K562 (cell line): Measurements from ENCODE around the gene TGFBR1. TPM values are rescaled to one million over a fixed set of nuclear protein-coding genes. Genes with fewer than 3 reads are reported as not detected.

Experiments
- ARID1B ChIP-seq: fragments of 450-650 bp; IDR thresholded peaks from 2 replicates; pipeline ENCODE4 v1.6.1; 2016; ENCODE audit warnings: antibody characterized with exemption, mild to moderate bottlenecking, inconsistent platforms
- ATF1 ChIP-seq, 2 experiments: fragments of 450-650 bp in 1 of 2; IDR thresholded peaks; 2 replicates each; pipeline ENCODE4 v1.6.1; 2016; ENCODE audit warnings: missing compliant biosample characterization in 1 of 2, missing genetic modification characterization in 1 of 2
- CTBP1 ChIP-seq: fragments of 450-650 bp; IDR thresholded peaks from 2 replicates; pipeline ENCODE4 v1.6.1; 2016; ENCODE audit warnings: borderline replicate concordance
- DNMT1 ChIP-seq: fragments of 450-650 bp; IDR thresholded peaks from 2 replicates; pipeline ENCODE4 v1.6.1; 2016; ENCODE audit warnings: antibody characterized with exemption, mild to moderate bottlenecking
- ESRRA ChIP-seq: fragments of 450-650 bp; IDR thresholded peaks from 2 replicates; pipeline ENCODE4 v1.6.1; 2014; ENCODE audit warnings: low read depth, mild to moderate bottlenecking, moderate library complexity, borderline replicate concordance
- GTF2A2 ChIP-seq: IDR thresholded peaks from 2 replicates; pipeline ENCODE4 v1.6.1; 2016; ENCODE audit warnings: mild to moderate bottlenecking, missing genetic modification characterization, missing compliant biosample characterization
- HIVEP1 ChIP-seq: fragments of 250-450 bp; sonication (Bioruptor Pico); IDR thresholded peaks from 2 replicates; pipeline ENCODE4 v1.4.0; 2020; ENCODE audit warnings: mild to moderate bottlenecking
- IRF2 ChIP-seq: sonication (generic); formaldehyde crosslinking; IDR thresholded peaks from 2 replicates; pipeline ENCODE4 v1.8.1; 2022; ENCODE audit warnings: mild to moderate bottlenecking, missing genetic modification reagents
- KDM4B ChIP-seq, 2 experiments: fragments of 450-650 bp in 1 of 2; sonication (generic) in 1 of 2; IDR thresholded peaks; 2 replicates each; pipeline ENCODE4 v1.6.1; 2016 to 2017; ENCODE audit warnings: borderline replicate concordance in 2 of 2, antibody characterized with exemption in 1 of 2, low read depth in 1 of 2, mild to moderate bottlenecking in 1 of 2
- MXI1 ChIP-seq: IDR thresholded peaks from 2 replicates; pipeline ENCODE4 v1.6.1; 2011; ENCODE audit warnings: low read depth, mild to moderate bottlenecking, improper control_type of control experiment, low read length
- NCOA6 ChIP-seq: fragments of 450-650 bp; IDR thresholded peaks from 2 replicates; pipeline ENCODE4 v1.6.1; 2017; ENCODE audit warnings: mild to moderate bottlenecking
- PHTF2 ChIP-seq: fragments of 250-450 bp; sonication (Bioruptor Pico); IDR thresholded peaks from 2 replicates; pipeline ENCODE4 v1.5.0; 2021; ENCODE audit warnings: mild to moderate bottlenecking
- POLR2AphosphoS5 ChIP-seq: IDR thresholded peaks from 2 replicates; pipeline ENCODE4 v1.6.1; 2011; ENCODE audit warnings: mild to moderate bottlenecking, low read depth, low read length, moderate library complexity; ENCODE audit not compliant: control insufficient read depth, insufficient read depth
- RBBP5 ChIP-seq: fragments of 200-600 bp; sonication (generic); IDR thresholded peaks from 2 replicates; pipeline ENCODE4 v1.6.1; 2012; ENCODE audit warnings: borderline replicate concordance, mild to moderate bottlenecking, low read length, control low read depth, inconsistent platforms; ENCODE audit not compliant: insufficient read depth, poor library complexity, severe bottlenecking
- SPI1 ChIP-seq: IDR thresholded peaks from 2 replicates; pipeline ENCODE4 v1.6.1; 2011; ENCODE audit warnings: low read depth, low read length, control low read depth, borderline replicate concordance
- SRSF1 ChIP-seq: fragments of 200-400 bp; formaldehyde crosslinking; IDR thresholded peaks from 2 replicates; pipeline ENCODE4 v1.6.1; 2017; ENCODE audit warnings: mild to moderate bottlenecking, low read depth, low read length, moderate library complexity
- STAT5B ChIP-seq: fragments of 250-450 bp; sonication (Bioruptor Pico); IDR thresholded peaks from 2 replicates; pipeline ENCODE4 v1.8.0; 2021; ENCODE audit warnings: mild to moderate bottlenecking, inconsistent platforms
- ZNF175 ChIP-seq: fragments of 200-800 bp; sonication (Bioruptor generic); IDR thresholded peaks from 2 replicates; pipeline ENCODE4 v1.6.1; 2016; ENCODE audit warnings: low read depth, mild to moderate bottlenecking, missing genetic modification characterization, missing compliant biosample characterization
- polyA plus RNA-seq, 8 experiments: library from polyadenylated mRNA; depleted of rRNA in 4 of 8; stranded (reverse) in 5 of 8; unstranded in 3 of 8; fragments of >200 nt; fragmentation: Nextera tagmentation in 2 of 8; fragmentation: Illumina TruSeq in 1 of 8; extraction: Ambion mirVana in 2 of 8; extraction: Trizol in 1 of 8; gene quantifications; 2 replicates each; pipeline versions ENCODE4 v1.2.1 to v1.2.3, GENCODE V29; 2011 to 2014; ENCODE audit warnings: inconsistent platforms in 1 of 8, missing spikeins in 1 of 8
- total RNA-seq, 7 experiments: library from RNA; depleted of rRNA in 6 of 7; stranded (reverse); fragments of >200 nt in 6 of 7; fragmentation: Illumina TruSeq in 2 of 7; extraction: Trizol in 2 of 7; gene quantifications; 2 replicates each; pipeline versions ENCODE4 v1.2.1 to v1.2.3, GENCODE V29; 2011 to 2021; ENCODE audit warnings: low replicate concordance in 1 of 7
- TF ChIP-seq, protein P1 (sequence below): fragments of 450-650 bp; formaldehyde crosslinking; IDR thresholded peaks from 2 replicates; pipeline ENCODE4 v1.4.0; 2022; ENCODE audit warnings: missing genetic modification characterization
- TF ChIP-seq, protein P2 (sequence below), 2 experiments: fragments of 450-650 bp in 1 of 2; sonication (generic) in 1 of 2; formaldehyde crosslinking; conservative IDR thresholded peaks; 2 replicates each; pipeline versions ENCODE4 v1.4.0 to v1.8.1; 2020 to 2022; ENCODE audit warnings: mild to moderate bottlenecking in 1 of 2, missing genetic modification reagents in 1 of 2
- TF ChIP-seq, protein P3 (sequence below), 2 experiments: fragments of 250-450 bp in 1 of 2; fragments of 450-650 bp in 1 of 2; sonication (Bioruptor Pico) in 1 of 2; IDR thresholded peaks; 2 replicates each; pipeline versions ENCODE4 v1.6.1 to v1.8.0; 2016 to 2021; ENCODE audit warnings: mild to moderate bottlenecking in 2 of 2, moderate library complexity in 2 of 2, missing compliant biosample characterization in 1 of 2, missing genetic modification characterization in 1 of 2
- TF ChIP-seq, protein P4 (sequence below): fragments of 250-450 bp; sonication (Bioruptor Pico); IDR thresholded peaks from 2 replicates; pipeline ENCODE4 v1.8.0; 2021; ENCODE audit warnings: moderate library complexity, mild to moderate bottlenecking, inconsistent platforms
- TF ChIP-seq, protein P5 (sequence below), 3 experiments: IDR thresholded peaks in 2 of 3; conservative IDR thresholded peaks in 1 of 3; 2 replicates each; pipeline ENCODE4 v1.5.1; 2011 to 2012; ENCODE audit warnings: low read length in 3 of 3, mild to moderate bottlenecking in 3 of 3, control low read depth in 2 of 3, improper control_type of control experiment in 1 of 3, inconsistent platforms in 1 of 3, low read depth in 1 of 3, mixed read lengths in 1 of 3, moderate library complexity in 1 of 3; ENCODE audit not compliant: insufficient read depth in 2 of 3

TGFBR1 gene
- total and polyA plus RNA-seq, 9 of the 15 experiments (the other 6 are each of a cell fraction or from before 2014, with no cell fraction given): 15.5 to 62.4 (median 42.7) TPM

DNA sequence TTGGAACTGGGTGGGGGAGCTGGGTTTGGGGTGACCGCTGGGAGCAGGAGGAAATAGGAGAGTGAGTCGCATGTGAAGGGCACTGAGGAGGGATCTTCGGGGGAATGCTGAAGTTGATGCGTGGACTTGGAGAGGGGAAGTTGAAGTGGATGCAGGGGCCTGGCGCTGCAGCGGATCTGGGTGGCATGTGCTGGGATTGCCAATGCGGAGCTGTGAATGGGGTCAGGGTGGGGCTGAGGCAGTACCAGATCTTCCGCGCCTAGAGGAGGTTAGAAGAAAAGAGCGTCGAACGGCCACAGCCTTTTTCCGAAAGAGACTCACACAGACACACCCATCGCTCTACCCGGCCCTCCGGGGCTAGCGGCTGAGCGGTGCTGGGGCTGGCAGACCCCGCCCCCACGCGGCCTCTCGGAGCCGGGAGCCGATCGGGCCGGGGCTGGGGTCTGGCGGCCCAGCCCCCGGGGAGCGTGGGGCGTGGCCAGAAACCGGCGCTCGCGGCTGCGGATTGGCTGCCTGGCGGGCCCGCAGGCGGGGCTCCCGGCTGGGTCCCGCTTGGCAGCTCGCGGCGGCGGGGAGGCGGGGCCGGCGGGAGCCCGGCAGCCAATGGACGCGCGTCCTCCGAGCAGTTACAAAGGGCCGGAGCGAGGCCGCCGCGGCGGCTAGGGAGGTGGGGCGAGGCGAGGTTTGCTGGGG, at the start of gene TGFBR1 (continued):
- TF ChIP-seq, protein P1, sequence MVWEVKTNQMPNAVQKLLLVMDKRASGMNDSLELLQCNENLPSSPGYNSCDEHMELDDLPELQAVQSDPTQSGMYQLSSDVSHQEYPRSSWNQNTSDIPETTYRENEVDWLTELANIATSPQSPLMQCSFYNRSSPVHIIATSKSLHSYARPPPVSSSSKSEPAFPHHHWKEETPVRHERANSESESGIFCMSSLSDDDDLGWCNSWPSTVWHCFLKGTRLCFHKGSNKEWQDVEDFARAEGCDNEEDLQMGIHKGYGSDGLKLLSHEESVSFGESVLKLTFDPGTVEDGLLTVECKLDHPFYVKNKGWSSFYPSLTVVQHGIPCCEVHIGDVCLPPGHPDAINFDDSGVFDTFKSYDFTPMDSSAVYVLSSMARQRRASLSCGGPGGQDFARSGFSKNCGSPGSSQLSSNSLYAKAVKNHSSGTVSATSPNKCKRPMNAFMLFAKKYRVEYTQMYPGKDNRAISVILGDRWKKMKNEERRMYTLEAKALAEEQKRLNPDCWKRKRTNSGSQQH: 0 out of 2 replicates have a peak, but pooled peaks have one; percentile 82
- TF ChIP-seq SRSF1 (no peak), ZNF175 (no peak), CTBP1 (peak; percentile 80), ESRRA (0 out of 2 replicates have a peak, but pooled peaks have one; percentile 29), PHTF2 (CRISPR knock-in tag) (no peak), RBBP5 (peak; percentile 52), ARID1B (peak; percentile 53), POLR2AphosphoS5 (peak; percentile 46), KDM4B (IDR thresholded peaks at IDR 0.05; ENCODE audit: borderline replicate concordance in 2 of 2, low read depth in 1 of 2) (no peak), GTF2A2 (tag) (no peak), DNMT1 (no peak), NCOA6 (no peak), IRF2 (CRISPR knock-in tag) (no peak), SPI1 (peak; percentile 32; the same call in 1 of the 2 replicates), ATF1 (CRISPR knock-in tag; IDR thresholded peaks at IDR 0.05) (no peak), ATF1 (tag; IDR thresholded peaks at IDR 0.05) (peak; percentile 27; the same call in 1 of the 2 replicates), MXI1 (no peak), STAT5B (CRISPR knock-in tag) (no peak), HIVEP1 (CRISPR knock-in tag) (0 out of 2 replicates have a peak, but pooled peaks have one; percentile 56)
- TF ChIP-seq, protein P2, sequence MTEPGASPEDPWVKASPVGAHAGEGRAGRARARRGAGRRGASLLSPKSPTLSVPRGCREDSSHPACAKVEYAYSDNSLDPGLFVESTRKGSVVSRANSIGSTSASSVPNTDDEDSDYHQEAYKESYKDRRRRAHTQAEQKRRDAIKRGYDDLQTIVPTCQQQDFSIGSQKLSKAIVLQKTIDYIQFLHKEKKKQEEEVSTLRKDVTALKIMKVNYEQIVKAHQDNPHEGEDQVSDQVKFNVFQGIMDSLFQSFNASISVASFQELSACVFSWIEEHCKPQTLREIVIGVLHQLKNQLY (CRISPR knock-in tag; conservative IDR thresholded peaks at IDR 0.05): no peak
- TF ChIP-seq, protein P3, sequence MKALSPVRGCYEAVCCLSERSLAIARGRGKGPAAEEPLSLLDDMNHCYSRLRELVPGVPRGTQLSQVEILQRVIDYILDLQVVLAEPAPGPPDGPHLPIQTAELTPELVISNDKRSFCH (CRISPR knock-in tag; IDR thresholded peaks at IDR 0.05): no peak
- TF ChIP-seq, protein P3 (tag; IDR thresholded peaks at IDR 0.05): no peak
- TF ChIP-seq, protein P4, sequence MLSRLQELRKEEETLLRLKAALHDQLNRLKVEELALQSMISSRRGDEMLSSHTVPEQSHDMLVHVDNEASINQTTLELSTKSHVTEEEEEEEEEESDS (CRISPR knock-in tag): no peak
- TF ChIP-seq, protein P5, sequence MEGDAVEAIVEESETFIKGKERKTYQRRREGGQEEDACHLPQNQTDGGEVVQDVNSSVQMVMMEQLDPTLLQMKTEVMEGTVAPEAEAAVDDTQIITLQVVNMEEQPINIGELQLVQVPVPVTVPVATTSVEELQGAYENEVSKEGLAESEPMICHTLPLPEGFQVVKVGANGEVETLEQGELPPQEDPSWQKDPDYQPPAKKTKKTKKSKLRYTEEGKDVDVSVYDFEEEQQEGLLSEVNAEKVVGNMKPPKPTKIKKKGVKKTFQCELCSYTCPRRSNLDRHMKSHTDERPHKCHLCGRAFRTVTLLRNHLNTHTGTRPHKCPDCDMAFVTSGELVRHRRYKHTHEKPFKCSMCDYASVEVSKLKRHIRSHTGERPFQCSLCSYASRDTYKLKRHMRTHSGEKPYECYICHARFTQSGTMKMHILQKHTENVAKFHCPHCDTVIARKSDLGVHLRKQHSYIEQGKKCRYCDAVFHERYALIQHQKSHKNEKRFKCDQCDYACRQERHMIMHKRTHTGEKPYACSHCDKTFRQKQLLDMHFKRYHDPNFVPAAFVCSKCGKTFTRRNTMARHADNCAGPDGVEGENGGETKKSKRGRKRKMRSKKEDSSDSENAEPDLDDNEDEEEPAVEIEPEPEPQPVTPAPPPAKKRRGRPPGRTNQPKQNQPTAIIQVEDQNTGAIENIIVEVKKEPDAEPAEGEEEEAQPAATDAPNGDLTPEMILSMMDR (IDR thresholded peaks at IDR 0.05 in 2 of 3, conservative IDR thresholded peaks at IDR 0.05 in 1 of 3; ENCODE audit: insufficient read depth in 2 of 3, low read depth in 1 of 3, low read length in 3 of 3): peak; percentile 18 to 39 (median 34); a peak in 3 of 6 replicates
